H4 (cell line): ENCODE results near the gene KATNA1. TPM values are rescaled to one million over a fixed set of nuclear protein-coding genes. Genes with fewer than 3 reads are reported as not detected.

ENCODE experiments used
- DNase-seq: peaks from one replicate; pipeline ENCODE4 v3.0.0-alpha.2; 2015; ENCODE audit warnings: low spot score
- total RNA-seq: library from RNA; depleted of rRNA; stranded (reverse); fragments of >200 nt; shearing (Covaris generic); gene quantifications from 2 replicates; pipeline ENCODE4 v1.2.3, GENCODE V29; 2014

Gene KATNA1
- total RNA-seq, 1 experiment from 2014 or later, result 11.8 TPM

DNA sequence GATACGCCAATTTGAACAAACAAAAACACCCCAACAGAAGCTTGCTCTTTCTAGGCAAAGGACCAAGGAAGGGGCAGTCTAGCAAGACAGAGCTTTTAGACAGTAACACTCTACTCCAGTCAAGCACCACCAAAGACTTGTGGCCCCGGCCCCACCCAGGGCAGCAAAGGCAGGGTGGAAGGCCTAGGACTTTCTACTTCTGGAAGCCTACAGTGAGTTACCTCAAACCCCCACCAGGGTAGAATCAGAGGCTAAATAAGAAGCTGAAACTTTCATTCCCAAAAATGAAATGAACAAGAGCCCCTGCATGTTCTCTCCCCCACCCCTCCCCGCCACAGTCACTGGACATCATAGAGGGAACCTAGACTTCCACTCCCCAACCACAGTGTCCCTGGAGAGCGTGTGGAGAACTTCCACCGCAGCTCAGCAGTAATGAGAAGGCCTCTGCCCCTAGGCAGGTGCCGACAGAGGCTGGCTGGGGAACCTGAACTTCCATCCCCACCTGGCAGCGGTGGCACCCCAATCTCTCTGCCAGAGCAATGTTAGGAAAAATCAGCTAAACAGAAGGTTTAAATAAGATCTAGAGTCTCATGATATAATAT is 40.0 kb downstream of the KATNA1 start:
- no peak for DNase-seq

DNA sequence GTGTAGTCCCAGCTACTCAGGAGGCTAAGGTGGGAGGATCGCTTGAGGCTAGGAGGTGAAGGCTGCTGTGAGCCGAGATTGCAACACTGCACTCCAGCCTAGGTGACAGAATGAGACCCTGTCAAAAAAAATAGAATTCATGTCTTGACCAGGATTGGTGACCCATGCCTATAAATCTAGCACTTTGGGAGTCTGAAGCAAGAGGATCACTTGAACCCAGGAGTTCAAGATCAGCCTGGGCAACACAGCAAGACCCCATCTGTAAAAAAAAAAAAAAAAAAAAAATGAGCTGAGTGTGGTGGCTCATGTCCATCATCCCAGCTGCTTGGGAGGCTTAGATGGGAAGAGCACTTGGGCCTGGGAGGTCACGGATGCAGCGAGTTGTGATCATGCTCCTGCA is 48.0 kb downstream of the KATNA1 start:
- no peak for DNase-seq

DNA sequence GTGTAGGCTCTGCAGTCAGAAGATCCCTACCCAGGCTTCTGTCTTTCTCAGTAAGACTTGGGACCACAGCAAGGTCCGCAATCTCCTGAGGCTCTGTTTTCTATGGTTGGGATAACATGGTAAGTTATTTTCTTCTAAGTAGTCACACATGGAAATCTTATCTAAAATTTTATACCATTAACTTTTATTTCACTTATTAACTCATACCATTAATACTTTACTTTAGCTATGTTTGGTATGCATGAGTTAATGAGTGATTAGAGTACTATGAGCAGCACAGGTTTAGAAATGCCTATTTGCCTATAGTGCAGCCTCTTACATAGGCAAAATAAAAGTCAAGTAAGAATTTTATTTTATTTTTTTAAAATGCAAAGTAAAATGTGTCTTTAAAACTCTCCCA is 55.1 kb downstream of the KATNA1 start:
- DNase-seq, result no peak

DNA sequence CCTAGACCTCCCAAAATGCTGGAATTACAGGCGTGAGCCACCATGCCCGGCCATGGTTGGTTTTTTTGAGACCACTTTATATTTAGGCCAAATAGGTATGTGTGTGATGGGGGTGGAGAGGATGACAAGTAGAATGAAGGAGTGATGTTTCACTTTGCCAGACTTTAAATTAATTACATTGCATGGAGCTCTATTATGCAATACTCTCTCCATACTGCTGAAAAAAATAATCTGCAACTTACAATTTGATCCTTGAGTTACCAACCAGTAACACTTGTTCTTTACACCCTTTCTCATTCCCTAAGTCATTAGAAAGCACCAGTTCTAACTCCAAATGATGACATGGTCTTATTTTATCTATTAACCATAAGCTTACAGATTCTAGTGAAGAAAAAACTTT is 55.5 kb downstream of the KATNA1 start:
- no peak for DNase-seq

DNA sequence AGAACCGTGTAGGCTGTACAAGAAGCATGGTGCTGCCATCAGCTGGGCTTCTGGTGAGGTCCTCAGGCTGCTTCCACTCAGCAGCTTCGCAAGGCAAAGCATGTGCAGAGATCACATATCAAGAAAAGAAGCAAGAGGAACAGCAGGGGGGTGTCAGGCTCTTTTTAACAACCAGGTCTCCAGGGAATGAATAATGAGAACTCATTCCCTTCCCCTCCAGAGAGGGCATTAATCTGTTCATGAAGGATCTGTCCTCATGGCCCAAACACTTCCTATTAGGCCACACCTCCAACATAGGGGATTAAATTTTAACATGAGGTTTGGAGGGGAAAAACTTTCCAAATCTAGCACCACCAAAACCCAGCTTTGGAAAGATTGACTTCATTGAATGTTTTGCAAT is 62.4 kb downstream of the KATNA1 start:
- no peak for DNase-seq

GRCh38 chr6:149581349-149581748 is 67.2 kb downstream of the KATNA1 start:
- DNase-seq, result no peak

DNA sequence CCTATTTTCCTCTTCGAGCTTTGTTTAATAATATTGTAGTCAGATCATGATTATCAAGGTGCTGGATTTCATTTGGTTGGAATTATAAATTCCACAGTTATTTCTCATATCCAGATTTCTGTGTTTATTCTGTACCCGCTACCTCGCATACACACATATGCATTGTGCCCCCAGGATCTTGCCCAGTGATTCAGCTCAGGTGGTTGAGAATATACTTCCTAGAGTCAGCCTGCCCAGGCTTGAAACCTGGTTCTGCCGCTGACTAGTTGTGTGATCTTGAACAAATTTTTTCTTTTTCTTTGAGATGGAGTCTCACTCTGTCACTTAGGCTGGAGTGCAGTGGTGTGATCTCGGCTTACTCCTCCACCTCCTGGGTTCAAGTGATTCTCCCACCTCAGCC is 67.6 kb downstream of the KATNA1 start:
- DNase-seq, result no peak

GRCh38 chr6:149567945-149568585 is 80.4 kb downstream of the KATNA1 start:
- DNase-seq, result no peak

GRCh38 chr6:149567194-149567586 is 81.3 kb downstream of the KATNA1 start:
- DNase-seq, result no peak

GRCh38 chr6:149566410-149567193 is 81.9 kb downstream of the KATNA1 start:
- DNase-seq, result no peak

- DNase-seq, result peak; percentile 80
Measured at GRCh38 chr6:149565527-149566409, 82.7 kb downstream of the KATNA1 start, which contains the start of gene GINM1. TSS of gene GINM1 (plus strand) at chr6:149566375. CDS start at chr6:149566415, 40 bp downstream.

GRCh38 chr6:149563928-149564325 is 84.6 kb downstream of the KATNA1 start:
- DNase-seq, result no peak

GRCh38 chr6:149563203-149563927 is 85.1 kb downstream of the KATNA1 start:
- DNase-seq, result peak; percentile 10

GRCh38 chr6:149560736-149561135 is 87.8 kb downstream of the KATNA1 start:
- no peak for DNase-seq

- DNase-seq, result no peak
Measured at GRCh38 chr6:149559389-149559788, 89.1 kb downstream of the KATNA1 start.

DNA sequence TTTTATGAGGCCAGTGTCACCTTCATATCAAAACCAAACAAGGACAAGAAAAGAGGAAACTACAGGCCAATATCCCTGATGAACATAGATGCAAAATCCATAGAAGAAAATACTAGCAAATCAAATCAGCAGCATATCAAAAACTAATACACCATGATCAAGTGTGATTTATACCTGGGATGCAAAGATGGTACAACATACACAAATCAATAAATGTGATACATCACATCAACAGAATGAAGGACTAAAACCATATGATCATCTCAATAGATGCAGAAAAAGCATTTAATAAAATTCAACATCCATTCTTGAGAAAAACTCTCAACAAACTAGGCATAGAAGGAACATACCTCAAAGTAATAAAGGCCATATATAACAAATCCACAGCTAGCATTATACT is 90.5 kb downstream of the KATNA1 start:
- DNase-seq, result no peak

DNA sequence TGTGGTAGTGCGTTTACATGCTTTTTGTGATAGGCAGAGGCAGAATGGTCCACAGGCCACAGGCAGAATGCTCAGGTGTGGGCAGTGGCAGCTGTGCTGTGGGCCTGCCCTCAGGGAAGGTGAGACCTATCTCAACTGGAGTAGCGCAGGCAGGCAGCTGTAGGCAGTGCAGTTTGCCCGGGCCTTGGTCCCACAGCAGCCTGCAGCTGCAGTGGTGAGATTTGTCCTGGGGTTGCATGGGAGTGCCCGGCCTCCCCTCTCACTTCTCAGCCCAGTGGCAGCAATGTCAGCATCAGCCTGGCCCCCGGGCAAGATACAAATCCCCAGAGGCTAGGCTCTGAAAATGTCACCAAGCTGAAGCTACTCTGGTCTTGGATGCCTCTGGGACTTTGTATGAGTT is 96.6 kb downstream of the KATNA1 start:
- DNase-seq, result no peak

GRCh38 chr6:149545754-149546471 is 102.6 kb downstream of the KATNA1 start, which contains the start of gene PPIL4:
TSS of gene PPIL4 (minus strand) at chr6:149546043. CDS start at chr6:149546005, 38 bp downstream.
- DNase-seq, result peak; percentile 85

DNA sequence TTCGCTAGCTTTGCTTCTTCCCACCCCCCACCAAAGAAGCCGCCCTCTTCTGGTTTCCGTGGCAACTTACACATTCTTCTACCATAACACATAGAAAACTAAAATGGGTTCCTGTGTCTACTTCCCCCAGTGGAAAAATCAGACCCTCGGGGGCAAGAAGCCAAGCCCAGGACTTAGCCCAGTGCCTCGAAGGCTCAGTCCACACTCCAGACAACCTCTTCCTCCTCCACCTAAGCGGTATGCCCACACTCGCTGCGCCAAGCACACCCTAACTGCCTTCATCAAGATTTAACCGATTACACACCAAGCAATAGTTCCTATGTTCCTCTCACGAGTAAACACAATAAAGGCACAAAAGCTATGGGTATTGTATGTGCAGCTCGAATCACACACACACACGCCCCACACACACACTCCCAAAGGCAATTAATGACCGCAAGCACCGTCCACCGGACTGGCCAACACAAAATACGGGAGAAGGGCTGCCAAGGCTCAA is 103.2 kb downstream of the KATNA1 start:
- peak; percentile 16 for DNase-seq
